ENCODE data around the gene KCMF1.

Gene KCMF1

DNA sequence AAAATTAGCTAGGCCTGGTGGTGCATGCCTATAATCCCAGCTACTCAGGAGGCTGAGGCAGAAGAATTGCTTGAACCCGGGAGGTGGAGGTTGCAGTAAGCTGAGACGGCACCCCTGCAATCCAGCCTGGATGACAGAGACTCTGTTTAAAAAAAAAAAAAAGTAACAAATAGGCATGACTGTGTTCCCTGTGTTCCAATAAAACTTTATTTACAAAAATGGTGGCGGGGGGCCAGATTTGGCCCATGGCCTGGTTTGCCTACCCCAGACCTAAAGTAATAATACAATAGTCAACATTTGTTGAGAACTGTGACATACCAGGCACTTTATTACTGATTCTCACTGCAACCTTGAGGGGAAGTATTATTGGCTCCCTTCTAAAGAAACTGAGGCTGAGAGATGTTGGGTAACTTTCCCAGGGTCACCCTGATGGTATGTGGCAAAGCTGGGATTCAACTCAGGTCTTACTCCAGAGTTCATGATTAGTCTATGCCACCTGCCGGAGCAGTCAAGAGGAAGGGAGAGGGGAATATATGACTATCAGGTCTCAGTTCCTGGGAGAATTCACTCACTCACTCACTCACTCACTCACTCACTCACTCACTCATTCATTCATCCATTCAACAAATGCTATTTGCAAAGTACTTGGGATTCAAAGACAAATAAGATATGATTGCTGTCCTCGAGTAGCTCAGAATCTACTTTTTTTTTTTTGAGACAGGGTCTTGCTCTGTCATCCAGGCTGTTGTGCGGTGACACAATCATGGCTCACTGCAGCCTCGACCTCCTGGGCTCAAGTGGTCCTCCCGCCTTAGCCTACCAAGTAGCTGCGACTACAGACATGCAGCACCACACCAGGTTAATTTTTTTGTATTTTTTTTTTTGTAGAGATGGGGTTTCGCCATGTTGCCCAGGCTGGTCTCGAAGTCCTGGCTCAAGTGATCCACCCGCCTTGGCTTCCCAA lies 14.3 kb upstream of the KCMF1 start:
- no peak for DNase-seq

DNA sequence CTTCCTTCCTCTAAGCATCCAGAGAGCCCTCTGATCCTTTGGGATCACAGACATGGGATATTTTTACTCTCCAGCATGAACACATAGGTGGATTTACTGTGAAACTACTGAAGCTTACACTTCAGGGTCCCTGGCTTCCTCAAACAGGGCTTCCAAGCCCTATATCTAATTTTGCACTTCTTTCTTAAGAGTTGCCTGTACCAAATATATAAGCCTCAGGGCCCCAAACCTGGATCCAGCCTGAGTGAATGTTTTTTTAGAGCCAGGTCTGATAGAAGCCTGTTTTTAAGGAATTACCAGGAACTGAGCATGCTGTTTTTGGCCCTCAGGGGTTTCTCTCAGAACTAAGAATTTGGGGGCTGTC lies 13.2 kb upstream of the KCMF1 start:
- DNase-seq = no peak

DNA sequence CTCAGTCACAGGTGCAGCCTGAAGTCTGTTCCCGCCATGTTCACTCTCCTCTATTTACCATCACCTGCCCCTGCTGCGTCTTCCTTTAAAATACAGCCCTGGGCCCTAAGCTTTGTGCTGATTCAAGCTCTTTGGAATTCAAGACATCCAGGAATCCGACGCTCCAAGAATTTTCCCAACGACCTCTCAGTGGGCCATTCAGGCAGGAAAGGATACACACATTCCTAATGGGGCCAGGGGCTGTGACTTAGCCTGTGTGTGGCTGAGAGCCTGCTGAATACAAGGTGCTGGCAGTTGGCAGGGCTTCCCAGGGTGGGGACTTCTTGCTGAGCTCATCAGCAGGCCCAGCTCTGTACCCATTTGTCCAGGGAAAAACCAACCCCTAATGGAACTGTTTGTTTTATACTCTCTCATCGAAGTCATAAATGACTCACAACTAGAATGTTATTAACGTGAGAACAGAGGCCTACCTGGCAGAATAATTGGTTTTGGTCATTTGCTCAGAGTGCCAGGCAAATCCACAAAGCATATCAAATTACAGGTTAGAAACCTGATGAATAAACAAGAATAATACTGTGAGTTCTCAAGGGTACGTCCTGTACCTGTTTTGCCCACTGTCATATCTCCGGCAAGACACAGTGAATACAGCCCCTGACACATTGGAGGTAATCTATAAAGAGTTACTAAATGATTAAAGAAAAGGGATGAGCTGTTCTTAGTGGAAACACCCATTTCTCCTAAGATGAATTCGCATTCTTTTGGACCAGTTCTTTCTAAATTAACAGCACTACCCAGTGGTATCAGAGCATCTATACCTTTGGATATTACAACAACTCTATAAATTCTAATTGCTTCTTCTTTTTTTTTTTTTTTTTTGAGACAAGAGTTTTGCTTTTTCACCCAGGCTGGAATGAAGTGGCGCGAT lies 12.6 kb upstream of the KCMF1 start:
- DNase-seq = no peak

DNA sequence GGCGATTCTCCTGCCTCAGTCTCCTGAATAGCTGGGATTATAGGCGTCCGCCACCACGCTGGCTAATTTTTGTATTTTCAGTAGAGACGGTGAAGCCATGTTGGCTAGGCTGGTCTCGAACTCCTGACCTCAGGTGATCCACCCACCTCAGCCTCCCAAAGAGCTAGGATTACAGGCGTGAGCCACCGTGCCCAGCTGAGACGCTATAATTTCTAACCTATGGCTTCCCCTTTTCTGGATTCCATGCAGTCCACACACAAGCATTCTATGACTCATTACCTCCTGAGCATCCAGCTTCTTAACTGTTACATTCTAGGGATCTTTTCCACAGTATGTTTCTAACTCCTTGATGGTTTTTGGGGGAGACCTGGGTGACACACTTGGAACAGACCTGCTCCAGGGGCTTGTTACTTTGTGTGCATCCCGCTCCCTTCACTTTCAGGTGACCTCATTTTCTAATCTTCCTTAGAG lies 11.8 kb upstream of the KCMF1 start:
- no peak for DNase-seq

DNA sequence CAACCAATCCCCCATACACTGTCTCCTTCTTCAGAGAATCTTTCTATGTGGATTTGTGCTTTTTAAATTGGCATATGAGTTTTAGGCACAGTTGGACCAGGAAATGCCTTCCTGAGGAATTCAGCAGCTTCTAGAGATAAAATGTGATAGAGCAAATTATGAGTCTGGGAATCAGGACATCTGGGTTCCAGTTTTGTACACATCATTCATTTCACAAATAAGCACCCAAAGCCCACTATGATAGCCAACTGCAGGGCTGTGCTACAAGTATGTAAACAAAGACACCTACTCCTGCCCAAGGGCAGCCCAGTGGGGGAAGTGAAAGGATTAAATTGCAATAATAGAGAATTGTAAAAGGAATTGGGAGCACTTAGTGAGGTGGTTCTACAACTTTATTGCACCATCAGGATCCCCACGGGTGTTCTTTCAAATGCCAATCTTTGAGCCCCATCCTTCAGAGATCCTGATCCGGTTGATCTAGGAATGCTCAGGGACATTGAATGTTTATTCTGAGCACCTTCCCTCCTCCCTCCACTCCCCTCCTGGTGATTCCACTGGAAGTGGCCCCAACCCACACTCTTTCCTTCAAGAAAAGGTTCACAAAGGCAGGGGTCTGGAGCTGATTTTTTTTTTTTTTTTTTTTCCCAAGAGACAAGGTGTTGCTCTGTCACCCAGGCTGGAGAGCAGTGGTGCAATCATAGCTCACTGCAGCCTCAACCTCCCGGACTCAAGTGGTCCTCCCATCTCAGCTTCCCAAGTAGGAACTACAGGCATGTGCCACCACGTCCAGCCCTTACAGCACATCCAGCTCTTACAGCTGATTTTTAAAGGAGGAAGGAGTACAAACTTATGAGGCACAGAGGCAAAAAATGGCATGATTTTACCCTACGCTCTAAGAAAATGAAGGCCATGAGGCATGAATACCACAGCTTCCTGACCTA lies 11.1 kb upstream of the KCMF1 start:
- DNase-seq = no peak

DNA sequence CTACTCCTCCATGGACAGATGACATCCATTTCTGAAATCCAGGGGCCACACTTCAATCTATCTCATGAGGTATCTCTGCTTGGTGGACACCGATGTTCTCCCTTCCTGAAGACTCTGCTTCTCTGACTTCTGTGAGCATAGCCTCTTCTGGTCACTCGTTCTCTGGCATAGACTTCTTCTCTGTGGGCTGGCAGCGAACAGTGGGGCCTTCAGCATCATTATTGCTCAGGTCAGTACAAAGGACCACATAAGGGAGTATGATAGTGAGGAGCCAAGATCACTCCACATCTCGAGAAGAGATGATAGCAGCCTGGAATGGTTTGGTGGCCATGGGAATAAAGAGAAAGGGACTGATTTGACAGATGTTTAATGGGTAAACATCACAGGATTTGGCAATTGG lies 8.0 kb upstream of the KCMF1 start:
- DNase-seq = no peak

DNA sequence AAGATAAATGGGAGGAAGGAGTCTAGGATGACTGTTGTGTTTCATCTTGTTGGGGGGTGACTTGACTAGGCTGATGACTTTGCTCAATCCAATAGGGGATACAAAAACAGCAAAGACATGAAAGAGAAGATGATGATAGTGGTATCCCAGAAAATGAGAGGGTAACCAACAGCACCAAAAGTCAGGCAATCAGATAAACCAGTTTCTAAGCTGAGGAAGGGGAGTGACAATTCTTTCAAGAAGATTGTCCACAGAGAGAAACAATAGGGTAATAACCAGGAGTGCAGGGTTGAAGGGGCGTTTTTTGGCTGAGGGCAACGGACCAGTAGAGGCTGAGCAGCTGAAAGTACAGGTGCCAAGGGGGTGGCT lies 7.7 kb upstream of the KCMF1 start:
- DNase-seq = no peak

DNA sequence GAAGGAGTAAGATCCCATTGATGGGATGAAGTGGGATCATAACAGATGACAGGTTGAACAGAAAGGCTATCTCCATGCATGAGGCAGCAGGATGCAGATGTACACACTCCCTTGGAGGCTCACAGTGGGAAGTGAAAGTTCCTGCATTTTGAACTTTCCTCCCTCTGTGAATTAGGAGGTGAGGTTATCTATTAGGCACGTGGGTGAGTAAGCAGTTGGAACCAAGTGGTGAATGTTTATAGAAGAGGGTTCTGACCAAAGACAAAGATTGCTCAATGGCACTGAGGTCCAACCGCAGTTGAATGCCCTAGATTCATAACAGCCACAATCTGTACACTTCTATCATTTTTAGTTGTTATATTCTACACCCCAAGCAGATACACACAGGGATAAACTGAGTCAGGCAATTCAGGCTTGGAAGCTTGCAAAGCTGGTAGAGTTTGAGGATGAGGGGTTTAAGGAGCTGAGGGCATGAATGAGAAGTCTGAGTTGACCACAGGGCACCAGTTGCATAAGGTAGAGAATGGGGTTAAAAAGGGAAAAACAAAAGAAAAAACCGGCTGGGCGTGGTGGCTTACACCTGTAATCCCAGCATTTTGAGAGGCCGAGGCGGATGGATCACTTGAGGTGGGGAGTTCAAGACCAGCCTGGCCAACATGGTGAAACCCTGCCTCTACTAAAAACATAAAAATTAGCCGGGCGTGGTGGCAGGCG lies 7.1 kb upstream of the KCMF1 start:
- DNase-seq = no peak

DNA sequence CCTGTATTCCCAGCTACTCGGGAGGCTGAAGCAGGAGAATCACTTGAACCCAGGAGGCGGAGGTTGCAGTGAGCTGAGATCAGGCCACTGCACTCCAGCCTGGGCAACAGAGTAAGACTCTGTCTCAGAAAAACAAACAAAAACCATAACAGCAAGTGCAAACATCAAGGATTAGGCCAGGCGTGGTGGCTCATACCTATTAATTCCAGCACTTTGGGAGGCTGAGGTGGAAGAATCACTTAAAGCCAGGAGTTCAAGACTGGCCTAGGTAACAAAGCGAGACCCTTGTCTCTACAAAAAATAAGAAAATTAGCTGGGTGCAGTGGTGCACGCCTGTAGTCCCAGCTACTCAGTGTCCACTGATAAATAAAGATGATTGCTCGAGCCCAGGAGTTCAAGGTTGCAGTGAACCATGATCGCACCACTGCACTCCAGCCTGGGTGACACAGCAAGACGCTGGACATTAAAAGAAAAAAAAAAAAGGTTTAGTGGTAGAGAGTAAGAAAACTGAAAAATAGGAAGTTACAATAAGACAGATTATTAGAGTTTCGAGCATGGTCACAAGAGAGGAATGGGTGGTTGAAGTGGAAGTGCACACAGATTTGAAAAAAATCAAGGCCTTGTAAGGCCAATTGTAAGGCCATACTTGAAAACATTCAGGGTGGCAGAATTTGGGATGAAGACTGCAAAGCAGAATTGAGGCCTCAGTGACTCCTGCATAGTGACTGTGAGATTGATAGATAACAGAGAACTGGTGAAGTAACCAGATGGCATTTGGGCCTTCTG lies 6.4 kb upstream of the KCMF1 start:
- no peak for DNase-seq

DNA sequence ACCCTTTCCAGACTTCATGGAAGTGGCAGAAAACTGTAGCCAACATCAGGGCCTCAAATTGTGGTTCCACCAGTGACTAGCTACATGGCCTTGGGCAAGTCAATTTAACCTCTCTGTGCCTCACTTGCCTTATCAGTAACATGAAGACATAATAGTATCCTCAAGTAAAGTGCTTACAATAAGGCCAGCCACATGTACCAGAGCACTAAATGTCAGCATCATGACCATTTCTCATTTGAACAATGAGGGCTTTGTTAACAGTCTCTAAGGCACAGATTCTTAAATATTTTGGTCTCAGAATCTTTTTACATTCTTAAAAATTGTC lies 5.8 kb upstream of the KCMF1 start:
- DNase-seq = no peak

DNA sequence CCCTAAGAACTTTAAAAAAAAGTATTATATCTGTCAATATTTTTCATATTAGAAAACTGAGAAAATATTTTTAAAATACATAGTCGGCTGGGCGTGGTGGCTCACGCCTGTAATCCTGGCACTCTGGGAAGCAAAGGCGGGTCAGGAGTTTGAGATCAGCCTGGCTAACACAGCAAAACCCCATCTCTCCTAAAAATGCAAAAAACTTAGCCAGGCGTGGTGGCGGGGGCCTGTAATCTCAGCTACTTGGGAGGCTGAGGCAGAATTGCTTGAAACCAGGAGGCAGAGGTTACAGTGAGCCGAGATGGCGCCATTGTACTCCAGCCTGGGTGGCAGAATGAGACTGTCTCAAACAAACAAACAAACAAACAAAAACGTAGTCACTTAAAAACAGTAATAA lies 5.1 kb upstream of the KCMF1 start:
- DNase-seq = no peak

DNA sequence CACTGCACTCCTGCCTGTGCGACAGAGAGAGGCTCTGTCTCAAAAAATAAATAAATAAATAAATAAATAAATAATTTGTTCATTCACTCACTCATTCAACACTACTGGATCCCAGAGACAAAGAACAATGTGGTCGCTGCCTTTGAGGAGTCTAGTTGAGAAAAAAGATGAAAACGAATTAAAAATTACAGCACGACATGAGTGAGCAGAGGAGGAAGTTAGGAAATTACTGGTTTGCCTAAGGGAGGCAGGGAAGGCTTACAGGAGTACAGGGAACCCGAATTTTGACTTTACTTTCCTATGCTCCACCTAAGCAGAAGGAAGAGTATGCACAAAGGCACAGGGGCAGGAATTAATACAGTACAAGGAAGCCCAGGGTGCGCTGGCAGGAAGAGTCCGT lies 4.2 kb upstream of the KCMF1 start:
- DNase-seq = no peak

DNA sequence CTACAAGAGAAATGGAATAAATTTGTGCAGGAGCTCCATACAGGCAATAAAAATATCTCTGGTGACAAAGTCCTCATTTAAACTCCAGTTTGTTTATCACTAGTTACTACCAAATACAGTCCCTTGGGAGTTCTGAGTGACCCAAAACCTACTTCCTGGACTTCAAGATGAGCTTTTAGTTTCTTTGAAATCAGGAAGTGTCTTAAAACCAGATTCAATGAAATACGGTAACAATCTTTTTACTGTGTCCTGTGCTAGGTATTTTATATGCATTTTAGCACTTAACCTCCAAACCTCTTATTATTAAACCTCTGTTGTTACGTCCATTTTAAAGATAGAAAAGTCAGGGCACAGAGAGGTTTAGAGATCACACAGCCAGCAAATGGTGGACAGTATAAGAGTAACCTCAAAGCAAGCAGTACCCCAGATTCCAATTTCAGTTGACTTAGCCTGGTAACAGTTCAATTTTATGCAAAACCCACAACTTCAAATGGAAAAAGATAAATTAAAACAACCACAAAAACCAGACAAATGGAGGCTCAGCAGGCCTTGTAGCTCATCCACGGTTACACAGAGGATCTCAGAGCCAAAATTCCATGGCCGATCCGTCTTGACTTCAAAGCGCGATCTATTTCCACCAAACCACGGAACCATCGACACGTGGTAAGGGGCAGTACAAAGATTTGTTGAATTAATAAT lies 1.3 kb upstream of the KCMF1 start:
- DNase-seq = no peak

DNA sequence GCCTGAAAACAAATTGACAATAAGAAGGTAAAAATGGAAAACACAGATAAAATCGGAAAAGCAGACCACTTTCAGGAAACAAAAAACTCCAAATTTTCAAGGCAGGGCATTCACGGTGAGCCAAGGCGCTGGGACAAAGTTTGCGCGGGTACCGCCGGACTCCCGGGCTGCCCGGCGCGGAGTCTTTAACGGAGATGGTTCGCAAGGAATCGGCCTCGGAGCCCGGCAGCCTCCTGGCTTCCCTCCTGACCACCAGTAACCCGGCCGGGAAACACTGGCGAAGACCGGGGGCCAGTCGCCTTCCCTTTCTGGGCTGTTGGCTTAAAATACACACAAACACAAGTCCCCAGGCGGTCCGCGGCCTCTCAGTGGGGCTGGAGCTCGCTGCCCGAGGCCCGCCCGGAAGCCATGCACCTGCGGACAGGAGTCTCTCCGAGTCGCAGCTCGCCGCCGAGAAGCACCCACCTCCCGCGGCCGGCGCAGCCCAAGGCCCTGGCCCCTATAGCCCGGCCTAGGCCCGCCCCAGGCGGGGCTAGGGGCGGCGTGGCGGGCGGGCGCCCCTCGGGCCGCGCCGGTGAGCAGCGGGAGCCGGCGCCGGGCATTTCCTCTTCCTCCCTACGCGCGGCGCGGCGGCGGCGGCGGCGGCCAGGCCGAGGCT lies 622 bp upstream of the KCMF1 start:
- DNase-seq = peak; percentile 45

DNA sequence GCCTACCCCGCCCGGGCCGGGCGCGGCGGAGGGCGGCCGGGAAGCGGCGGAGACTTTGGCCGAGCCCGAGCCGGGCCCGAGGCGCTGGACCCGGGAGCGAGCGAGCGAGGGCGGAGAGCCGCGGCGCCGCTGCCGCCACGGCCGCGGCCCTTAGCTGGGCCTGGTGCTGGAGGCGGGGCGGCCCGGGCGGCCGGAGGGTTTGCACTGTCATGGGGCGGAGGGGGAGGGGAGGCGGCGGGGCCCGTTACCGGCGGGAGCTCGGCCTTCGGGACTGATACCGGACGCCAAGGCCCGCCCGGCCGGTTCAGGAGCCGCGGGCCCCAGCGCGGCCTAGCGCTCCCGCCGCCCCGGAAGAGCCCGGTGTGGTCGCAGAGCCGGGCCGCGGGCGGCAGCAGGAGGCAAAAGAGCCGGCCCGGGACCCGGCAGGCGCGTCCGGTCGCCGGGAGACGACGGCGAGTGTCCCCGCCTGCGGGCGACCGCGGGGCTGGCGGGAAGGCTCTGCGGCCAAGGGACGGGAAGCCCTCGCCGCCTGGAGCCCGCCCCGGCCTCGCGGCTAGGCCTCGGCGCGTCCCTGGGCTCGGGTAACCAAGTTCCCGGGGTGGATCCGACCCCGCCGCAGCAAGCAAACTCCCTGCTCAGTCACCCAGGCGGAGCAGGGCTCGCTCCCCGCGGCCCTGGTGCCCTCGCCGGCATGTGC lies 697 bp downstream of the KCMF1 start:
- DNase-seq = no peak

DNA sequence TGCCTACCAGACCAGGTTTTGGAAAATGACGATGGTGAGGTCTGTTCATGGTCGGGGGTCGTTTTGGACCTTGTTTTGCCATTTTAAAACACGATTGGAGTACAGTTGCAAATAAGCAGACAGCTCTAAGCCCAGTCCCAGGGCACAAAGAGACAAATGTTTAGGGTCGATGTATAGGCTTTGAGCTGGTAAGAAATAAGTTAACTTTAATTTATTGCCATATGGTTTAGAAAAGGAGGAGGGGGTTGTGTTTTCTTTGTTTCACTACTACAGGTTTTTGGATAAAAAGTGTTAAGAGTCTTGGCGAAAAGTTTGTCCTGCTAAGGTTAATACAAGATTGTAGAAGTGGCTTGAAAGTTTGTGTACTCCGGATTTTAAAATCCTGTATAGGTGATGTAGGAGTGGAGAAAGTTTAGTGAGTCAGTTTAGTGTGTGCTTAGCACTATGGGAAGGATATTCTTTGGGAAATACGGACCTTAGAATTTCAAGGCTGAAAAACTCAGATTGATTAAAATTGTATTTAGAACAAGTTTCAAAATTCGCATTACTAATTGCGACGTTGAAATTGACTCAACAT lies 1.3 kb downstream of the KCMF1 start:
- peak; percentile 27 for DNase-seq

DNA sequence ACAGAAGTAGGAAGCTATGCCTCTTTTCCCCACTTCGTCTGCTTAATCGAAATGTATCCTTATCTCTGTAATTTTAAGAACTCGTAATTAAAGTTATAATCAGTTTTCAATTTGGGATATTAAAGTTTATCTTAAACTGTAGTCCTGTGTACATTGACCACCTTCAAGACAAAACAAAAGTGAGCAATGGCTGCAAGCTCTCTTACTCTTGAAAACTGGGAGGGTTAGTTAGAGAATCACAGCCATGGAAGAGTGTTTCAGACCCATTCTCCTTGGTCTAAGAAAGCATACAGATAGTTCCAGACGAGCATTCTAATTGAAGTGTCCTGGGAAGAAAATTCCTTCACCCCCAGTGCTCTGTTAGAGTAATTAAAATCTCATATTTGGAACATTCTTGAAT lies 2.0 kb downstream of the KCMF1 start:
- DNase-seq = no peak

DNA sequence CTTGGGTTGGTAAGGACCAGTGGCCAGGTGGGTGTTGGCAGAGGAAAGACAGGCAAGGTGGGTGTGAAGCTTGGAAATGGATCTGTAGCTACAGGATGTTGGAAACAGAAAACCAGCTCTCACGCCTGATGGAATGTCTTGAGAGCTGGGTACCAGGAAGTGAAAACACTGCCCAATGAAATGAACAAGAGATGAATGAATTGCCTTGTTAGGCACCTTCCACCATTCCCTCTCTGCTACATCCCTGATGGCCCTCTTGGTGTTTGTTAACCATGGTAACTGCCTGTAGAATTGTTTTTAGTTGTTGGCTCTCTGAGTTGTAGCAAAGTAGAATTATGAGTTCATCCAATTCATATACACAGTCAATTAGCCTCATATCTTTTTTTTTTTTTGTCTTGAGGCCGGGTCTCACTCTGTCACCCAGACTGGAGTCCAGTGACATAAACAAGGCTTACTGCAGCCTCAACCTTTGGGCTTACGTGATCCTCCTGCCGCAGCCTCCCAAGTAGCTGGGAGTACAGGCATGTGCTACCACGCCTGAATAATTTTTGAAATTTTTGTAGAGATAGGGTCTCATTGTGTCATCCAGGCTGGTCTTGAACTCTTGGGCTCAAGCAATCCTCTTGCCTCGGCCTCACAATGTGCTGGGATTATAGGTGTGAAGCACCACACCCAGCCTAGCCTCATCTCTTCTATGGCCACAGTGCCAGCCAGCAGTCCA lies 9.5 kb downstream of the KCMF1 start:
- DNase-seq = no peak

Data from KG1 (cell line).